Measurements from ENCODE around the gene ZNF646.

The ZNF646 gene

DNA sequence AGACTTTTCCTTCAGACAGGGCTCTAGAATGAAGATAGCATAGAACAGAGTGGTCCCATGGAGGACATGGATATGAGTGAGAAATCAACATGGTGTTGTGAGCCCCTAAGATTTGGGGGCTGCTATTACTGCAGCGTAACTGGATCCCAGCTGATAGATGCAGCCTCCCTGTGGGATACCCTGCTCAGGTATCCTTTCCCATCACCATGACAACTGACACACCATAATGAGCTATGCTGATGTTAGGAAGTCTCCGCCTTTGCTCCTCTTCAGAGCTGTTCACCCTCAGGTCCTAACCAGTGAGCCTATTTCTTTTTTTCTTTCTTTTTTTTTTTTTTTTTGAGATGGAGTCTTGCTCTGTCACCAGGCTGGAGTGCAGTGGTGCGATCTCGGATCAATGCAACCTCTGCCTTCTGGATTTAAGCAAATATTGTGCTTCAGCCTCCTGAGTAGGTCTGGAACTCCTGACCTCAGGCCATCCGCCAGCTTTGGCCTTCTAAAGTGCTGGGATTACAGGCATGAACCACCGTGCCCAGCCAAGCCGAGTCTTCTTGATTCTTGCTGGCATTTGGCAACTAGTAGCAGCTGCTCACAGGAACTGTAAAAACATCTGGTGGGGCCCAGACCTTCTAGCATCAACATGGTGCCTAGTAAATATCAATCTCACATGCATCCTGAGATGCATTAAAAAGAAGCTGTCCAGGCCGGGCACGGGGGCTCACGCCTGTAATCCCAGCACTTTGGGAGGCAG, 23.8 kb upstream of the ZNF646 start:
- TF ChIP-seq CTCF (IDR thresholded peaks at IDR 0.05; ENCODE audit: borderline replicate concordance, control extremely low read depth, extremely low read depth, insufficient read depth, missing control alignments): no peak
- no peak for DNase-seq (ENCODE audit: low spot score)
- in situ Hi-C loops (cut with MboI; ENCODE audit: low sequenced_read_pairs, unreplicated experiment): no loop called here

- in situ Hi-C loops (cut with MboI; ENCODE audit: low sequenced_read_pairs, unreplicated experiment): no loop called here
- TF ChIP-seq CTCF (IDR thresholded peaks at IDR 0.05; ENCODE audit: borderline replicate concordance, control extremely low read depth, extremely low read depth, insufficient read depth, missing control alignments): no peak
- DNase-seq (ENCODE audit: low spot score): no peak
Measured at GRCh38 chr16:31052114-31052513, 22.1 kb upstream of the ZNF646 start.

GRCh38 chr16:31055613-31056012, 18.6 kb upstream of the ZNF646 start:
- in situ Hi-C loops (cut with MboI; ENCODE audit: low sequenced_read_pairs, unreplicated experiment): no loop called here
- no peak for TF ChIP-seq CTCF (IDR thresholded peaks at IDR 0.05; ENCODE audit: borderline replicate concordance, control extremely low read depth, extremely low read depth, insufficient read depth, missing control alignments)
- no peak for DNase-seq (ENCODE audit: low spot score)

DNA sequence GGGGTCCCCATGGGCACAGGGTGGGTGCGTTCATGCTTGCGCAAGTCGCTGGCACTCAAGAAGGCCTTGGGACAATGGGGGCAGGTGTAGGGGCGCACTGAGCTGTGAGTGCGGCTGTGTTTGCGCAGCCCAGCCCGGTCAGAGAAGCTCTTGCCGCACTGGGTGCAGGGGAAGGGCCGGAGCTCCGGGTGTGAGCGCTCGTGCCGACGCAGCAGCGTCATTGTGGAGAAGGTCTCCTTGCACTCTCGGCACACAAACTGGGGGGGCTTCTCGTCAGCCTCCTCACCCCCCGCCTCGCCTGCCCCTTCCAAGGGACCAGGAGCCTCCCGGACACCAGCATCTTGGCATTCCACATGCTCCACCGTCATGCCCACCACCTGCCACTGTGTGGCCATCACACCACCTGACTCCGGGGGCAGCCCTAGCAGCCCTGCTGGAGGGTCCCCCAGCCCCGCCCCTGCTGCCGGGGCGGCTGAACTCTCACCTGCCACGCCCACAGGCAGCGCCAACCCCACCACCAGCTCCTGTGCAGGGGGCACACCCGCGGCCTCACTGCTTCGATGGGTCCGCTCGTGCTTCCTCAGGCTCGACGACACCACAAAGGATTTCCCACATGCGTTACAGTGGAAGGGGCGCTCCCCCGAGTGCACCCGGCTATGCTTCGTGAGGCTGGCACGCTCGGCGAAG, 13.0 kb upstream of the ZNF646 start:
- in situ Hi-C loops (cut with MboI; ENCODE audit: low sequenced_read_pairs, unreplicated experiment): no loop called here
- no peak for DNase-seq (ENCODE audit: low spot score)
- no peak for TF ChIP-seq CTCF (IDR thresholded peaks at IDR 0.05; ENCODE audit: borderline replicate concordance, control extremely low read depth, extremely low read depth, insufficient read depth, missing control alignments)

DNA sequence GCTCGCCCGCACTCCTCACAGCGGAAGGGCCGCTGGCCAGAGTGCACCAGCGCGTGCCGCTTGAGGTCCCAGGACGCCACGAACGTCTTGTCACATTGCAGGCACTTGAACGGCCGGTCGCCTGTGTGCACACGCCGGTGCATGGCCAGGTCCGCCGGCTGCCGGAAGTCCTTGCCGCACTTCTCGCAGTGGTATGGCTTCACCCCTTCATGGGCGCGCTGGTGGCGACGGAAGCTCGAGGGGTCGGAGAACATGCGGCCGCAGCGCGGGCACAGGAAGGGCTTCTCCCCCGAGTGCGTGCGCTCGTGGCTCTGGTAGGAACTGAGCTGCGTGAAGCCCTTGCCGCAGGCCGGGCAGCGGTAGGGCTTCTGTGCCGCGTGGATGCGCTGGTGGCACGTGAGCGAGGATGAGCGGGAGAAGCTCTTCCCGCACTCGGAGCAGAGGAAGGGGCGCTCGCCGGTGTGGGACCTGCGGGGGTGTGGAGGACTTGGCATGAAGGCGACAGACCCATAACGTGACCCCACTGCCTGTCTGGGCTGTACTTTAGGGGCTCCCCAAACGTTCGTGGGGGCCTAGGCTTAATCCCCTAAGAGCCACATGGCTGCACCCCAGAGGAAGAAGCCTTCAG, 12.3 kb upstream of the ZNF646 start:
- TF ChIP-seq CTCF (IDR thresholded peaks at IDR 0.05; ENCODE audit: borderline replicate concordance, control extremely low read depth, extremely low read depth, insufficient read depth, missing control alignments): no peak
- no peak for DNase-seq (ENCODE audit: low spot score)
- in situ Hi-C loops (cut with MboI; ENCODE audit: low sequenced_read_pairs, unreplicated experiment): no loop called here

DNA sequence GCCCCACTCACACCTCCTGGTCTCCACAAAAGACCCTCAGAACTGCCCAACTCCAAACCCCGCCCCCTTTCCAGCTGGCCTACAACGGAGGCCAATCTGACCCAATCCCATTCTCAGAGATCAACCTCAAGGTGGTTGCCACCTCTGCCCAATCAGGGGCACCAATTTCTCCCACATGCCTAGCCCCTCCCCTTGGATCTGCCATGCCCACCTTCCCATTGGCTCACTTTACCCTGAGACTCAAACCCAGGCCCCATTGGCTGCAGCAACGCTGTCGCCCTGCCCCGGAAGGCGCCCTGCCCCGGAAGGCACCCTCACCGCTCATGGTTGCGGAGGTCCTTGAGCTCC, 10.8 kb upstream of the ZNF646 start:
- in situ Hi-C loops (cut with MboI; ENCODE audit: low sequenced_read_pairs, unreplicated experiment): no loop called here
- no peak for TF ChIP-seq CTCF (IDR thresholded peaks at IDR 0.05; ENCODE audit: borderline replicate concordance, control extremely low read depth, extremely low read depth, insufficient read depth, missing control alignments)
- DNase-seq (ENCODE audit: low spot score): no peak
